Measurements from ENCODE around the gene TMEM37.

TMEM37 gene

DNA sequence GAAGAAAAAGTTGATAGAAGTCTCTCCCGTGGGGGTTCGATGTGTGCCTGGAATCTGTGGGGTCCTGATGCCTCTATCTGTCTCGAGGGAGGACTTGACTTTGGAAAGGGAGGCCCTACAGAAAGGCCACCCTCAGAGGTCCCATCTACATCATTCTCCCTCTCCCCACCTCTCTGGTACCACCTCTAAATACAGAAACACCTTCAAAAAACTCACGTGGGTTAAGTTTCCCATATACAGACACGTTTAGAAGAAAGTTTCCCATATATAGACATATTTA is 5.3 kb upstream of the TMEM37 start:
- no peak overlapping the region for H3K4me3 ChIP-seq (ENCODE audit: control insufficient read depth, low read depth, low read length)
- DNase-seq (ENCODE audit: low read depth): no peak
- TF ChIP-seq, protein P1, sequence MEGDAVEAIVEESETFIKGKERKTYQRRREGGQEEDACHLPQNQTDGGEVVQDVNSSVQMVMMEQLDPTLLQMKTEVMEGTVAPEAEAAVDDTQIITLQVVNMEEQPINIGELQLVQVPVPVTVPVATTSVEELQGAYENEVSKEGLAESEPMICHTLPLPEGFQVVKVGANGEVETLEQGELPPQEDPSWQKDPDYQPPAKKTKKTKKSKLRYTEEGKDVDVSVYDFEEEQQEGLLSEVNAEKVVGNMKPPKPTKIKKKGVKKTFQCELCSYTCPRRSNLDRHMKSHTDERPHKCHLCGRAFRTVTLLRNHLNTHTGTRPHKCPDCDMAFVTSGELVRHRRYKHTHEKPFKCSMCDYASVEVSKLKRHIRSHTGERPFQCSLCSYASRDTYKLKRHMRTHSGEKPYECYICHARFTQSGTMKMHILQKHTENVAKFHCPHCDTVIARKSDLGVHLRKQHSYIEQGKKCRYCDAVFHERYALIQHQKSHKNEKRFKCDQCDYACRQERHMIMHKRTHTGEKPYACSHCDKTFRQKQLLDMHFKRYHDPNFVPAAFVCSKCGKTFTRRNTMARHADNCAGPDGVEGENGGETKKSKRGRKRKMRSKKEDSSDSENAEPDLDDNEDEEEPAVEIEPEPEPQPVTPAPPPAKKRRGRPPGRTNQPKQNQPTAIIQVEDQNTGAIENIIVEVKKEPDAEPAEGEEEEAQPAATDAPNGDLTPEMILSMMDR (conservative IDR thresholded peaks at IDR 0.05; ENCODE audit: control insufficient read depth, insufficient read depth, low read depth, low read length): no peak

- DNase-seq (ENCODE audit: low read depth): no peak
- TF ChIP-seq, protein P1 (conservative IDR thresholded peaks at IDR 0.05; ENCODE audit: control insufficient read depth, insufficient read depth, low read depth, low read length): no peak
- no peak overlapping the region for H3K4me3 ChIP-seq (ENCODE audit: control insufficient read depth, low read depth, low read length)
Observed at GRCh38 chr2:119426801-119427395, 4.8 kb upstream of the TMEM37 start.

DNA sequence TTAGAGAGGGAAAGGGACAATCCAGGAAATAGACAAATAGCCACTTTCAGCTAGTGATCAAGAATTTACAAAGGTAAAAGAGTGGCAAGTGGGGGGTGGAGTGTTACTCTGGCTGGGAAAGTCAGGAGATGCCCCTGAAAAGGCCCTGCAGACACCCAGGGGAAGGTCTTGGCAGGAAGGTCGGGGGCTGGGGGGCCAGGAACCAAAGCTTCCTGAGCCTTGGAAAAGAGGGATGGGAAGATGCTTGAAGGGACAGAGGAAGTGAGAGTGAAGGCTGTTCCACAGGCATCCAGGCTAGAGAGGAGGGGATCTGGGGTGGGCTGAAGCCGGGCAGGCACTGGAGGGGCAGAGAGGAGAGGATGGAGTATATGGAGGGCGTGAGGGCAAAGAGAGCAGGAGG is 3.9 kb upstream of the TMEM37 start:
- no peak for DNase-seq (ENCODE audit: low read depth)
- H3K4me3 ChIP-seq (ENCODE audit: control insufficient read depth, low read depth, low read length): no peak overlapping the region
- TF ChIP-seq, protein P1 (conservative IDR thresholded peaks at IDR 0.05; ENCODE audit: control insufficient read depth, insufficient read depth, low read depth, low read length): no peak

DNA sequence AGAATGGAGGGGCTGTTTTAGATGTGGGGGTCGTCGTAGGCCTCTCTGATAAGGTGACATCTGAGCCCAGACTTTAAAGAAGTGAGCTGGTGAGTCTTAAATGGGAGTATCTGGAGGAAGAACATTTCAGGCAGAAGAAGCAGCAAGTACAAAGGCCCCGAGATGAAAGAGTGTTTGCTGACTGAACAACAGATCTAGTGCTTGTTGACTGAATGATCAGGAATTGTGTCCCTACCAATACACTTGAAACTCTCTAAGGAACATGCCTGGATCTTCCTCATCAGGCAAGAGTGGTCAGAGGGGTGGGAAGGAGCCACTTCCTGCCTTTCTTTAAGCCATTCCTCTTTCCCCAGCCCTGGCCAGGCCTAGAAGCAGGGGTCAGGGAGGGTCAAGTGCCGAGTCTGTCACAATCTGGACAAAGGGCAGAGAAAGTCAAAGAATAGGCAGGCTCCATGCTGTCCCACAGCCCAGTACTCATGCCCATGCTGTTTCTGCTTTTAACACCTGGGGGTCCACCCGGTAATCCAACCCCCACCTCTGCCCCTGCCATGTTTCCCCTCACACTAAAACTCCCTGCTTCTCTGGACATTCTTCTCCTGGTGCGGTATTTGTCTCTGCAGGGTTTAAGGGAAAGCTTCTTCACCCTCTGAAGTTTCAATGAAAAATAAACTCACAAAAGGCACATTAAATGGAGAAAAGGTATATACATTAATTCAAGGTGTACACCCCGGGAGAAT is 3.0 kb upstream of the TMEM37 start:
- no peak overlapping the region for H3K4me3 ChIP-seq (ENCODE audit: control insufficient read depth, low read depth, low read length)
- DNase-seq (ENCODE audit: low read depth): no peak
- TF ChIP-seq, protein P1 (conservative IDR thresholded peaks at IDR 0.05; ENCODE audit: control insufficient read depth, insufficient read depth, low read depth, low read length): no peak

DNA sequence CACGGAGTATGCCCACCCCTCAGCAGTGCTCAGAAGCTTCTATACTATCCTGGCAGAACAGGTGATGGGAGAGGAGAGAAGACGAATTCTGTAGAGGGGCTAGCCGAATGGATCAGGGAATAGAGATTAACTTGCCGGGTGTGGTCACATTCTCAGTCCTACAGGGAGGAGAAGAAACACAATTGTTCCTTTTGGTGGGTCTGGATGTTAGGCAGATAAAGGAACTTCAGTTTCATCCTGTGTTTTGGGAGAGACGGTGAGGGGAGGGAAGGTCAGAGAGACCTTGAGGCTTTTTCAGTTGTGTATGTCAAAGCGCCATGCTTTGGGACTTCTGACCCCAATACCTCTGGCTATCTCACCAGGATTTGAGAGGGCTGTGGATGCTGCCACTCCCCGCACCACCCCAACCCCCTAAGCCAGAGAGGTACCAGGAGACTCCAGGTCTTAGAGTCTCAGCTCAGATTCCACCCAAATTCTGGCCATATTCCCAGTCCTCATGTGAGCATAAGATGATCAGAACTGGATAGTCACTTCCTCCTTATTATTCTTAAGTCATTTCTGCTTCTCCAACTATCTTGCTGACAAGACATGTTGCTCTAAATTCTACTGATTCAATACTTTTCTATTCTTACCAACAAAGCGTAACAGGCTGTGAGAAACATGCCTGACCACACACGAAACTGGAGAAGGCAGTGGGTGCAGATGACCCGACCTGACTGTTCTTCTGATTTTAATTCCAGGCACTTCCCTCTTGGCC is 2.3 kb upstream of the TMEM37 start:
- TF ChIP-seq, protein P1 (conservative IDR thresholded peaks at IDR 0.05; ENCODE audit: control insufficient read depth, insufficient read depth, low read depth, low read length): no peak
- DNase-seq (ENCODE audit: low read depth): peak; percentile 30

DNA sequence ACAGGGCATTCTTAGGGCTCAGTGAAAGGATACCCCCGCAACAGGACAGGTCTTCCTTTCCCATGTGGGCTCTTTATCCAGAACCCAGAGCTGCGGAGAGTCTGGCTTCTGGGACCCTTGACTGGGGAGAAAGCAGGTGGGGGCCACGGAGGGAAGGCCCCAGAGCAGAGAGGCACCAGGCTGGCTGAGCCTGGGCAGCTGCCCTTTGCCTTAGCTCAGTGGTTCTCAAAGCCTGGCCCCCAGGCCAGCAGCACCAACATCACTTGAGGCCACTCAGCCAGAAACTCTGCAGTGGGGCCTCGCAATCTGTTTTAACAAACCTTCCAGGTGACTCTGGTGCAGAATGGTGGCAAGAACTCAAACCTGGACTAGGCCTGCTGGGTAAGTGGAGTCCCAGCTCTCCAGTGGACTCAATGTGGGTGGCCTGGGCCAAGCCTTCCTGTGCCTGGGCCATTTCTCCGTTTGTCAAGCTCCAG is 1.6 kb upstream of the TMEM37 start:
- TF ChIP-seq, protein P1 (conservative IDR thresholded peaks at IDR 0.05; ENCODE audit: control insufficient read depth, insufficient read depth, low read depth, low read length): no peak
- DNase-seq (ENCODE audit: low read depth): no peak
- H3K4me3 ChIP-seq (ENCODE audit: control insufficient read depth, low read depth, low read length): no peak overlapping the region

More for the DNA sequence above, 2.3 kb upstream of the TMEM37 start:
- H3K4me3 ChIP-seq (ENCODE audit: control insufficient read depth, low read depth, low read length): no peak overlapping the region

Measured in fibroblast of mammary gland (primary cell).